HCT116 (cell line): ENCODE data around the gene ZNF283. TPM values are rescaled to one million over a fixed set of nuclear protein-coding genes. Genes with fewer than 3 reads are reported as not detected.

ENCODE experiments used
- ATAC-seq: fragments of 200-7000 bp; cut with Tn5 transposase; 2 replicates; pipeline ENCODE4 v1.9.1; 2020; ENCODE audit warnings: mild to moderate bottlenecking, moderate library complexity
- BruUV-seq: library from RNA; stranded (reverse); fragments of 400-500 nt; replicated peaks from 2 replicates; lab custom pipeline; 2021; lab: Mats Ljungman, UMichigan
- CTCF ChIA-PET: fragments of 300-600 bp; sonication (Branson Sonifier 250); formaldehyde crosslinking; loops from one replicate; lab custom pipeline; 2021; ENCODE audit warnings: antibody characterized with exemption; lab: Charles Lee
- POLR2A ChIA-PET: fragments of 300-600, 350-600 bp; sonication (Branson Sonifier 250); formaldehyde crosslinking; loops from one replicate; lab custom pipeline; 2021; ENCODE audit warnings: antibody characterized with exemption; lab: Charles Lee
- RAD21 ChIA-PET, 2 experiments: fragments of 300-600 bp; sonication (Branson Sonifier 250); formaldehyde crosslinking; loops; one replicate each; lab custom pipeline; 2023; ENCODE audit warnings: low total read pairs in 2 of 2; ENCODE audit not compliant: uncharacterized antibody in 2 of 2, unreplicated experiment in 2 of 2, low non-redundant PET in 1 of 2; lab: Charles Lee
- DNase-seq: peaks from one replicate; pipeline ENCODE4 v3.0.0-alpha.2; 2010; ENCODE audit warnings: low read depth, low spot score
- H2AFZ ChIP-seq: fragments of 200-600 bp; shearing (Covaris generic), sonication (generic); 2 replicates; pipeline ENCODE4 v1.6.1; 2017; ENCODE audit warnings: low read depth, mixed run types, mixed read lengths, antibody characterized with exemption, low read length; ENCODE audit not compliant: poor library complexity, severe bottlenecking
- H3K27ac ChIP-seq: 2 replicates; pipeline ENCODE4 v1.5.1; 2012; ENCODE audit warnings: low read depth, low read length
- H3K27me3 ChIP-seq: fragments of 200-600 bp; sonication (generic); 2 replicates; pipeline ENCODE4 v1.6.1; 2016; ENCODE audit warnings: mixed run types, low read length, mixed read lengths; ENCODE audit not compliant: insufficient read depth
- H3K36me3 ChIP-seq, 2 experiments: fragments of 200-500 bp in 1 of 2; fragments of 200-600 bp in 1 of 2; sonication (Bioruptor generic) in 1 of 2; sonication (generic) in 1 of 2; 2 replicates each; pipeline versions ENCODE4 v1.5.1 to v1.6.1; 2014 to 2016; ENCODE audit warnings: low read length in 2 of 2, inconsistent platforms in 1 of 2, mixed read lengths in 1 of 2, mixed run types in 1 of 2; ENCODE audit not compliant: insufficient read depth in 2 of 2, control insufficient read depth in 1 of 2
- H3K4me1 ChIP-seq, 2 experiments: fragments of 200-600 bp in 1 of 2; sonication (generic) in 1 of 2; 2 replicates each; pipeline versions ENCODE4 v1.5.1 to v1.6.1; 2012 to 2017; ENCODE audit warnings: low read length in 2 of 2, inconsistent platforms in 1 of 2, mild to moderate bottlenecking in 1 of 2, mixed read lengths in 1 of 2, mixed run types in 1 of 2, moderate library complexity in 1 of 2; ENCODE audit not compliant: insufficient read depth in 2 of 2, control insufficient read depth in 1 of 2
- H3K4me2 ChIP-seq: fragments of 200-600 bp; sonication (generic); 2 replicates; pipeline ENCODE4 v1.6.1; 2017; ENCODE audit warnings: mixed run types, low read length, mixed read lengths
- H3K4me3 ChIP-seq, 2 experiments: fragments of 200-600 bp in 1 of 2; sonication (generic) in 1 of 2; replicated peaks in 1 of 2; 2 replicates each; pipeline ENCODE4 v1.5.1; 2011 to 2016; ENCODE audit warnings: low read length in 2 of 2, control low read depth in 1 of 2, low read depth in 1 of 2, mild to moderate bottlenecking in 1 of 2, mixed read lengths in 1 of 2, mixed run types in 1 of 2
- H3K79me2 ChIP-seq: fragments of 200-600 bp; sonication (generic); 2 replicates; pipeline ENCODE4 v1.6.1; 2017; ENCODE audit warnings: mild to moderate bottlenecking, mixed run types, low read length, moderate library complexity, mixed read lengths; ENCODE audit not compliant: insufficient read depth
- H3K9ac ChIP-seq: fragments of 200-600 bp; sonication (generic); 2 replicates; pipeline ENCODE4 v1.6.1; 2016; ENCODE audit warnings: low read length, mixed read lengths
- H3K9me2 ChIP-seq: fragments of 200-600 bp; sonication (generic), shearing (Covaris generic); 2 replicates; pipeline ENCODE4 v1.6.1; 2017; ENCODE audit warnings: mixed run types, mild to moderate bottlenecking, moderate library complexity; ENCODE audit not compliant: insufficient read depth
- H3K9me3 ChIP-seq, 2 experiments: fragments of 200-500 bp in 1 of 2; fragments of 200-600 bp in 1 of 2; sonication (Bioruptor generic) in 1 of 2; sonication (generic) in 1 of 2; 2 replicates each; pipeline ENCODE4 v1.6.1; 2014 to 2017; ENCODE audit warnings: low read length in 2 of 2, mixed read lengths in 2 of 2, inconsistent platforms in 1 of 2, low read depth in 1 of 2, mild to moderate bottlenecking in 1 of 2, mixed run types in 1 of 2, moderate library complexity in 1 of 2; ENCODE audit not compliant: control insufficient read depth in 1 of 2, insufficient read depth in 1 of 2
- H4K20me1 ChIP-seq: fragments of 200-600 bp; sonication (generic), shearing (Covaris generic); 2 replicates; pipeline ENCODE4 v1.6.1; 2017; ENCODE audit warnings: mixed run types, mild to moderate bottlenecking, moderate library complexity; ENCODE audit not compliant: insufficient read depth
- ATF3 ChIP-seq: IDR thresholded peaks from 2 replicates; pipeline ENCODE4 v1.6.1; 2012
- CBX3 ChIP-seq: IDR thresholded peaks from 2 replicates; pipeline ENCODE4 v1.6.1; 2012; ENCODE audit warnings: low read depth
- CEBPB ChIP-seq: IDR thresholded peaks from 2 replicates; pipeline ENCODE4 v1.6.1; 2012; ENCODE audit warnings: low read depth
- ELF1 ChIP-seq: IDR thresholded peaks from 2 replicates; pipeline ENCODE4 v1.6.1; 2012; ENCODE audit warnings: low read depth, borderline replicate concordance
- EZH2 ChIP-seq: fragments of 200-600 bp; sonication (generic); IDR thresholded peaks from 2 replicates; pipeline ENCODE4 v1.6.1; 2017; ENCODE audit warnings: antibody characterized with exemption, mixed run types
- EZH2phosphoT487 ChIP-seq: fragments of 200-600 bp; IDR thresholded peaks from 2 replicates; pipeline ENCODE4 v1.6.1; 2018; ENCODE audit warnings: antibody characterized with exemption, borderline replicate concordance
- FOSL1 ChIP-seq: IDR thresholded peaks from 2 replicates; pipeline ENCODE4 v1.6.1; 2012; ENCODE audit warnings: low read depth
- JUND ChIP-seq: IDR thresholded peaks from 2 replicates; pipeline ENCODE4 v1.6.1; 2012
- MAX ChIP-seq: IDR thresholded peaks from 2 replicates; pipeline ENCODE4 v1.6.1; 2012
- POLR2A ChIP-seq: IDR thresholded peaks from 2 replicates; pipeline ENCODE4 v1.7.0; 2011; ENCODE audit warnings: borderline replicate concordance; ENCODE audit not compliant: insufficient read depth, insufficient read length; ENCODE audit errors: extremely low read depth
- POLR2AphosphoS5 ChIP-seq: IDR thresholded peaks from 2 replicates; pipeline ENCODE4 v1.6.1; 2011; ENCODE audit warnings: mild to moderate bottlenecking, low read depth, low read length, moderate library complexity
- SIN3A ChIP-seq: IDR thresholded peaks from 2 replicates; pipeline ENCODE4 v1.6.1; 2012; ENCODE audit warnings: low read depth
- SP1 ChIP-seq: IDR thresholded peaks from 2 replicates; pipeline ENCODE4 v1.6.1; 2012; ENCODE audit warnings: low read depth
- SRF ChIP-seq: IDR thresholded peaks from 2 replicates; pipeline ENCODE4 v1.6.1; 2012; ENCODE audit warnings: low read depth
- TCF7L2 ChIP-seq: IDR thresholded peaks from 2 replicates; pipeline ENCODE4 v1.7.0; 2011; ENCODE audit warnings: borderline replicate concordance, inconsistent platforms; ENCODE audit not compliant: insufficient read depth, insufficient read length; ENCODE audit errors: extremely low read depth
- YY1 ChIP-seq: IDR thresholded peaks from 2 replicates; pipeline ENCODE4 v1.6.1; 2011; ENCODE audit warnings: low read length, low read depth, moderate library complexity, mild to moderate bottlenecking; ENCODE audit not compliant: insufficient replicate concordance; ENCODE audit errors: extremely low read depth
- ZBTB33 ChIP-seq: IDR thresholded peaks from 2 replicates; pipeline ENCODE4 v1.6.1; 2011; ENCODE audit warnings: mild to moderate bottlenecking, low read length, moderate library complexity; ENCODE audit not compliant: insufficient replicate concordance; ENCODE audit errors: extremely low read depth
- intact Hi-C: fragments of 100-400 bp; cut with micrococcal nuclease; formaldehyde crosslinking; loops from 2 replicates; pipeline ENCODE4 v1.10.0; 2022
- total RNA-seq: library from RNA; stranded (reverse); gene quantifications from one replicate; pipeline ENCODE4 v1.2.1, GENCODE V29; 2021; ENCODE audit not compliant: unreplicated experiment

ZNF283 gene
- total RNA-seq, 1 experiment from 2014 or later = 7.6 TPM

- ATAC-seq (no peak), DNase-seq (no peak)
- no peaks in the 10 kb centered on the region for H3K36me3 ChIP-seq
- intact Hi-C loops = no loop called here
- H3K4me3 ChIP-seq = no peak within 1 kb of the TSS
- RAD21 ChIA-PET = no interaction called here
- H3K79me2 ChIP-seq = no peaks in the 10 kb centered on the region
- no TSS peak for BruUV-seq
- H3K27ac ChIP-seq = no peak within 1 kb of the TSS
- no peak within 1 kb of the TSS for H2AFZ ChIP-seq
- CTCF ChIA-PET = no interaction called here
- H3K4me2 ChIP-seq = no peak within 1 kb of the TSS
- TF ChIP-seq JUND (no peak), SP1 (no peak), MAX (no peak), POLR2A (no peak), ATF3 (no peak), FOSL1 (no peak), ELF1 (no peak), EZH2 (no peak), CEBPB (no peak), ZBTB33 (no peak), TCF7L2 (no peak), YY1 (no peak), EZH2phosphoT487 (no peak), SIN3A (no peak), POLR2AphosphoS5 (no peak), CBX3 (no peak), SRF (no peak)
- no peaks in the 10 kb centered on the region for H3K27me3 ChIP-seq
- POLR2A ChIA-PET = no interaction called here
- no peaks in the 10 kb centered on the region for H3K9me2 ChIP-seq
- no peaks in the 10 kb centered on the region for H4K20me1 ChIP-seq
- no peak within 1 kb of the TSS for H3K9ac ChIP-seq
- H3K9me3 ChIP-seq = peaks cover 12 to 15% of the 10 kb centered on the region in 2 experiments; a peak in 2 of 4 replicates
- H3K4me1 ChIP-seq = no peaks in the 10 kb centered on the region; a peak in 1 of 4 replicates
Measured at GRCh38 chr19:43883864-43884263, 56.7 kb downstream of the ZNF283 start, which contains the start of gene ZNF404. ZNF404 (minus strand) TSS chr19:43883964.
